HEK293 (cell line): ENCODE data around the gene TRAPPC3L.

Experiments used
- CTCF ChIA-PET: fragments of 350-600 bp; formaldehyde crosslinking; extraction: SDS; loops from one replicate; lab custom pipeline; 2021; ENCODE audit warnings: antibody characterized with exemption; lab: Yijun Ruan, JAX
- POLR2A ChIA-PET: fragments of 300-600 bp; formaldehyde crosslinking; extraction: SDS; loops from one replicate; lab custom pipeline; 2020; ENCODE audit warnings: antibody characterized with exemption, inconsistent platforms; lab: Yijun Ruan, JAX
- H3K27ac ChIP-seq: fragments of 200-500 bp; sonication (Bioruptor generic); 2 replicates; pipeline ENCODE4 v1.5.1; 2014; ENCODE audit warnings: low read depth, low read length, control low read depth, inconsistent platforms; ENCODE audit errors: extremely low read depth
- H3K36me3 ChIP-seq, 2 experiments: fragments of 200-500 bp in 1 of 2; sonication (Bioruptor generic) in 1 of 2; 1 replicate in 1 of 2; 2 replicates in 1 of 2; pipeline ENCODE4 v1.5.1; 2014 to 2017; ENCODE audit warnings: inconsistent platforms in 2 of 2, low read length in 2 of 2; ENCODE audit not compliant: control insufficient read depth in 2 of 2, insufficient read depth in 1 of 2
- H3K4me1 ChIP-seq: fragments of 200-500 bp; sonication (Bioruptor generic); 2 replicates; pipeline ENCODE4 v1.5.1; 2014; ENCODE audit warnings: mild to moderate bottlenecking, low read length, inconsistent platforms; ENCODE audit not compliant: control insufficient read depth, insufficient read depth
- H3K4me3 ChIP-seq: 2 replicates; pipeline ENCODE4 v1.5.1; 2011; ENCODE audit warnings: low read depth, mild to moderate bottlenecking, control low read depth, low read length, moderate library complexity
- H3K9me3 ChIP-seq: fragments of 200-500 bp; sonication (Bioruptor generic); 2 replicates; pipeline ENCODE4 v1.5.1; 2014; ENCODE audit warnings: low read depth, low read length, inconsistent platforms; ENCODE audit not compliant: control insufficient read depth, insufficient read depth
- EGR2 ChIP-seq: fragments of 450-650 bp; formaldehyde crosslinking; IDR thresholded peaks from 2 replicates; pipeline ENCODE4 v1.5.1; 2016; ENCODE audit warnings: low read depth, missing biosample characterization, missing genetic modification characterization
- GFI1B ChIP-seq: fragments of 450-650 bp; formaldehyde crosslinking; IDR thresholded peaks from 2 replicates; pipeline ENCODE4 v1.5.1; 2016; ENCODE audit warnings: missing biosample characterization, missing genetic modification characterization
- KLF8 ChIP-seq: fragments of 450-650 bp; formaldehyde crosslinking; IDR thresholded peaks from 2 replicates; pipeline ENCODE4 v1.5.1; 2016; ENCODE audit warnings: missing biosample characterization, missing genetic modification characterization
- MEIS1 ChIP-seq: sonication (generic); formaldehyde crosslinking; IDR thresholded peaks from 2 replicates; pipeline ENCODE4 v1.8.1; 2022; ENCODE audit warnings: missing genetic modification reagents, mild to moderate bottlenecking, borderline replicate concordance
- OSR2 ChIP-seq: fragments of 450-650 bp; formaldehyde crosslinking; IDR thresholded peaks from 2 replicates; pipeline ENCODE4 v1.5.1; 2016; ENCODE audit warnings: missing biosample characterization, missing genetic modification characterization
- ZNF157 ChIP-seq: fragments of 450-650 bp; formaldehyde crosslinking; IDR thresholded peaks from 2 replicates; pipeline ENCODE4 v1.5.1; 2016; ENCODE audit warnings: missing biosample characterization, missing genetic modification characterization
- ZNF174 ChIP-seq: fragments of 450-650 bp; formaldehyde crosslinking; IDR thresholded peaks from 2 replicates; pipeline ENCODE4 v1.5.0; 2017; ENCODE audit warnings: missing biosample characterization, mild to moderate bottlenecking, missing genetic modification characterization
- ZNF23 ChIP-seq: fragments of 450-650 bp; formaldehyde crosslinking; IDR thresholded peaks from 2 replicates; pipeline ENCODE4 v1.5.1; 2016; ENCODE audit warnings: missing biosample characterization, missing genetic modification characterization, borderline replicate concordance
- ZNF501 ChIP-seq: fragments of 450-650 bp; formaldehyde crosslinking; IDR thresholded peaks from 2 replicates; pipeline ENCODE4 v1.5.1; 2016; ENCODE audit warnings: missing biosample characterization, missing genetic modification characterization
- ZNF548 ChIP-seq: fragments of 450-650 bp; formaldehyde crosslinking; IDR thresholded peaks from 2 replicates; pipeline ENCODE4 v1.5.1; 2016; ENCODE audit warnings: missing biosample characterization, missing genetic modification characterization
- ZNF626 ChIP-seq: fragments of 450-650 bp; sonication (Bioruptor Pico); formaldehyde crosslinking; IDR thresholded peaks from 2 replicates; pipeline ENCODE4 v1.5.1; 2018; ENCODE audit warnings: missing biosample characterization, missing genetic modification characterization, inconsistent platforms
- ZNF670 ChIP-seq: fragments of 450-650 bp; formaldehyde crosslinking; IDR thresholded peaks from 2 replicates; pipeline ENCODE4 v1.5.1; 2016; ENCODE audit warnings: missing biosample characterization, missing genetic modification characterization, low read depth
- ZNF692 ChIP-seq: fragments of 450-650 bp; formaldehyde crosslinking; IDR thresholded peaks from 2 replicates; pipeline ENCODE4 v1.5.1; 2016; ENCODE audit warnings: missing biosample characterization, missing genetic modification characterization
- ZNF837 ChIP-seq: fragments of 450-650 bp; formaldehyde crosslinking; IDR thresholded peaks from 2 replicates; pipeline ENCODE4 v1.5.1; 2016; ENCODE audit warnings: missing biosample characterization, missing genetic modification characterization
- ZSCAN5A ChIP-seq: fragments of 450-650 bp; formaldehyde crosslinking; IDR thresholded peaks from 2 replicates; pipeline ENCODE4 v1.5.1; 2016; ENCODE audit warnings: missing biosample characterization, missing genetic modification characterization
- TF ChIP-seq, protein P1 (sequence below): fragments of 450-650 bp; formaldehyde crosslinking; IDR thresholded peaks from 2 replicates; pipeline ENCODE4 v1.5.1; 2017; ENCODE audit warnings: missing biosample characterization, missing genetic modification characterization
- TF ChIP-seq, protein P2 (sequence below): fragments of 450-650 bp; formaldehyde crosslinking; IDR thresholded peaks from 2 replicates; pipeline ENCODE4 v1.5.1; 2016; ENCODE audit warnings: missing biosample characterization, missing genetic modification characterization
- TF ChIP-seq, protein P3 (sequence below): fragments of 450-650 bp; formaldehyde crosslinking; IDR thresholded peaks from 2 replicates; pipeline ENCODE4 v1.5.1; 2016; ENCODE audit warnings: missing biosample characterization, missing genetic modification characterization
- TF ChIP-seq, protein P4 (sequence below): fragments of 450-650 bp; formaldehyde crosslinking; IDR thresholded peaks from 2 replicates; pipeline ENCODE4 v1.5.1; 2017; ENCODE audit warnings: missing biosample characterization, mild to moderate bottlenecking, missing genetic modification characterization, moderate library complexity
- TF ChIP-seq, protein P5 (sequence below): fragments of 450-650 bp; formaldehyde crosslinking; IDR thresholded peaks from 2 replicates; pipeline ENCODE4 v1.5.1; 2016; ENCODE audit warnings: missing biosample characterization, missing genetic modification characterization, borderline replicate concordance
- TF ChIP-seq, protein P6 (sequence below): fragments of 450-650 bp; formaldehyde crosslinking; IDR thresholded peaks from 2 replicates; pipeline ENCODE4 v1.5.1; 2016; ENCODE audit warnings: missing biosample characterization, missing genetic modification characterization

Gene TRAPPC3L

DNA sequence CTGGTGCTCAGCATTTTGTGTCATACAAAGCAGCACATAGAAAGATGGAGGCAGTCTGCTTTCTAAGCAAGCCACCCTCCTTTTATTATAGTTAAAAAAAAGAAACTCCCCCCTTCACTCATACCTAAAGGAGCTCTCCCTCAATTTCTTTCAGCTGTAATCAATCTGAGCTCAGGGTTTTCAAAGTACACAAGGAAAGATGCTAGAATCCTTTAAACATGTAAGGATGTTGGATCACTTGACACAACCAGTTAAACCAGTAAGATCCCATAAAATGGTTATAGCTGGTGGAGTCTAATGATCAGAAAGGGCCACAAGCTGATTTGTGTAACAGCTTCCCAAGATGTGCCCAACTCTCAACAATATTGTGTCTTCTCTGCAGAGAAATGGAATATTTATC, 8.0 kb upstream of the TRAPPC3L start, which contains the start of gene CALHM4 (continued):
- TF ChIP-seq ZSCAN5A (tag by site-specific recombination), result no peak
- TF ChIP-seq, protein P1, sequence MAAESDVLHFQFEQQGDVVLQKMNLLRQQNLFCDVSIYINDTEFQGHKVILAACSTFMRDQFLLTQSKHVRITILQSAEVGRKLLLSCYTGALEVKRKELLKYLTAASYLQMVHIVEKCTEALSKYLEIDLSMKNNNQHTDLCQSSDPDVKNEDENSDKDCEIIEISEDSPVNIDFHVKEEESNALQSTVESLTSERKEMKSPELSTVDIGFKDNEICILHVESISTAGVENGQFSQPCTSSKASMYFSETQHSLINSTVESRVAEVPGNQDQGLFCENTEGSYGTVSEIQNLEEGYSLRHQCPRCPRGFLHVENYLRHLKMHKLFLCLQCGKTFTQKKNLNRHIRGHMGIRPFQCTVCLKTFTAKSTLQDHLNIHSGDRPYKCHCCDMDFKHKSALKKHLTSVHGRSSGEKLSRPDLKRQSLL (tag by site-specific recombination), result no peak
- TF ChIP-seq, protein P2, sequence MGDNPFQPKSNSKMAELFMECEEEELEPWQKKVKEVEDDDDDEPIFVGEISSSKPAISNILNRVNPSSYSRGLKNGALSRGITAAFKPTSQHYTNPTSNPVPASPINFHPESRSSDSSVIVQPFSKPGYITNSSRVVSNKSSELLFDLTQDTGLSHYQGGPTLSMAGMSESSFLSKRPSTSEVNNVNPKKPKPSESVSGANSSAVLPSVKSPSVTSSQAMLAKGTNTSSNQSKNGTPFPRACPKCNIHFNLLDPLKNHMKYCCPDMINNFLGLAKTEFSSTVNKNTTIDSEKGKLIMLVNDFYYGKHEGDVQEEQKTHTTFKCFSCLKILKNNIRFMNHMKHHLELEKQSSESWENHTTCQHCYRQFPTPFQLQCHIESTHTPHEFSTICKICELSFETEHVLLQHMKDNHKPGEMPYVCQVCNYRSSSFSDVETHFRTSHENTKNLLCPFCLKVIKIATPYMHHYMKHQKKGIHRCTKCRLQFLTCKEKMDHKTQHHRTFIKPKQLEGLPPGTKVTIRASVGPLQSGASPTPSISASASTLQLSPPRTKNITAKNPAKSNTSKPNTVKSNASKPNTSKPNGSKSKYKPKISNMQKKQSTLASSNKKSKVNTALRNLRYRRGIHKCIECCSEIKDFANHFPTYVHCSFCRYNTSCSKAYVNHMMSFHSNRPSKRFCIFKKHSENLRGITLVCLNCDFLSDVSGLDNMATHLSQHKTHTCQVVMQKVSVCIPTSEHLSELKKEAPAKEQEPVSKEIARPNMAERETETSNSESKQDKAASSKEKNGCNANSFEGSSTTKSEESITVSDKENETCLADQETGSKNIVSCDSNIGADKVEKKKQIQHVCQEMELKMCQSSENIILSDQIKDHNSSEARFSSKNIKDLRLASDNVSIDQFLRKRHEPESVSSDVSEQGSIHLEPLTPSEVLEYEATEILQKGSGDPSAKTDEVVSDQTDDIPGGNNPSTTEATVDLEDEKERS, result no peak
- TF ChIP-seq EGR2 (tag by site-specific recombination), result no peak

GRCh38 chr6:116550796-116551195, 5.3 kb upstream of the TRAPPC3L start:
- POLR2A ChIA-PET, result no interaction called here
- no peak overlapping the region for H3K27ac ChIP-seq

More at GRCh38 chr6:116550796-116551195, 5.3 kb upstream of the TRAPPC3L start:
- TF ChIP-seq, protein P3, sequence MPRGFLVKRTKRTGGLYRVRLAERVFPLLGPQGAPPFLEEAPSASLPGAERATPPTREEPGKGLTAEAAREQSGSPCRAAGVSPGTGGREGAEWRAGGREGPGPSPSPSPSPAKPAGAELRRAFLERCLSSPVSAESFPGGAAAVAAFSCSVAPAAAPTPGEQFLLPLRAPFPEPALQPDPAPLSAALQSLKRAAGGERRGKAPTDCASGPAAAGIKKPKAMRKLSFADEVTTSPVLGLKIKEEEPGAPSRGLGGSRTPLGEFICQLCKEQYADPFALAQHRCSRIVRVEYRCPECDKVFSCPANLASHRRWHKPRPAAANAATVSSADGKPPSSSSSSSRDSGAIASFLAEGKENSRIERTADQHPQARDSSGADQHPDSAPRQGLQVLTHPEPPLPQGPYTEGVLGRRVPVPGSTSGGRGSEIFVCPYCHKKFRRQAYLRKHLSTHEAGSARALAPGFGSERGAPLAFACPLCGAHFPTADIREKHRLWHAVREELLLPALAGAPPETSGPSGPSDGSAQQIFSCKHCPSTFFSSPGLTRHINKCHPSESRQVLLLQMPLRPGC (tag by site-specific recombination), result no peak
- TF ChIP-seq, protein P4, sequence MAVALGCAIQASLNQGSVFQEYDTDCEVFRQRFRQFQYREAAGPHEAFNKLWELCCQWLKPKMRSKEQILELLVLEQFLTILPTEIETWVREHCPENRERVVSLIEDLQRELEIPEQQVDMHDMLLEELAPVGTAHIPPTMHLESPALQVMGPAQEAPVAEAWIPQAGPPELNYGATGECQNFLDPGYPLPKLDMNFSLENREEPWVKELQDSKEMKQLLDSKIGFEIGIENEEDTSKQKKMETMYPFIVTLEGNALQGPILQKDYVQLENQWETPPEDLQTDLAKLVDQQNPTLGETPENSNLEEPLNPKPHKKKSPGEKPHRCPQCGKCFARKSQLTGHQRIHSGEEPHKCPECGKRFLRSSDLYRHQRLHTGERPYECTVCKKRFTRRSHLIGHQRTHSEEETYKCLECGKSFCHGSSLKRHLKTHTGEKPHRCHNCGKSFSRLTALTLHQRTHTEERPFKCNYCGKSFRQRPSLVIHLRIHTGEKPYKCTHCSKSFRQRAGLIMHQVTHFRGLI (tag by site-specific recombination), result no peak
- TF ChIP-seq ZNF23 (tag by site-specific recombination) (no peak), ZNF626 (tag by site-specific recombination) (no peak), OSR2 (no peak), MEIS1 (CRISPR knock-in tag) (no peak), ZNF670 (tag by site-specific recombination) (no peak), ZNF692 (tag by site-specific recombination) (no peak), ZNF174 (no peak), ZNF157 (tag by site-specific recombination) (no peak), ZNF837 (tag by site-specific recombination) (no peak), GFI1B (tag by site-specific recombination) (no peak), ZNF501 (tag by site-specific recombination) (no peak), KLF8 (tag by site-specific recombination) (no peak), ZNF548 (tag by site-specific recombination) (no peak)
- TF ChIP-seq, protein P5, sequence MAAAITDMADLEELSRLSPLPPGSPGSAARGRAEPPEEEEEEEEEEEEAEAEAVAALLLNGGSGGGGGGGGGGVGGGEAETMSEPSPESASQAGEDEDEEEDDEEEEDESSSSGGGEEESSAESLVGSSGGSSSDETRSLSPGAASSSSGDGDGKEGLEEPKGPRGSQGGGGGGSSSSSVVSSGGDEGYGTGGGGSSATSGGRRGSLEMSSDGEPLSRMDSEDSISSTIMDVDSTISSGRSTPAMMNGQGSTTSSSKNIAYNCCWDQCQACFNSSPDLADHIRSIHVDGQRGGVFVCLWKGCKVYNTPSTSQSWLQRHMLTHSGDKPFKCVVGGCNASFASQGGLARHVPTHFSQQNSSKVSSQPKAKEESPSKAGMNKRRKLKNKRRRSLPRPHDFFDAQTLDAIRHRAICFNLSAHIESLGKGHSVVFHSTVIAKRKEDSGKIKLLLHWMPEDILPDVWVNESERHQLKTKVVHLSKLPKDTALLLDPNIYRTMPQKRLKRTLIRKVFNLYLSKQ (tag by site-specific recombination), result no peak
- TF ChIP-seq, protein P6, sequence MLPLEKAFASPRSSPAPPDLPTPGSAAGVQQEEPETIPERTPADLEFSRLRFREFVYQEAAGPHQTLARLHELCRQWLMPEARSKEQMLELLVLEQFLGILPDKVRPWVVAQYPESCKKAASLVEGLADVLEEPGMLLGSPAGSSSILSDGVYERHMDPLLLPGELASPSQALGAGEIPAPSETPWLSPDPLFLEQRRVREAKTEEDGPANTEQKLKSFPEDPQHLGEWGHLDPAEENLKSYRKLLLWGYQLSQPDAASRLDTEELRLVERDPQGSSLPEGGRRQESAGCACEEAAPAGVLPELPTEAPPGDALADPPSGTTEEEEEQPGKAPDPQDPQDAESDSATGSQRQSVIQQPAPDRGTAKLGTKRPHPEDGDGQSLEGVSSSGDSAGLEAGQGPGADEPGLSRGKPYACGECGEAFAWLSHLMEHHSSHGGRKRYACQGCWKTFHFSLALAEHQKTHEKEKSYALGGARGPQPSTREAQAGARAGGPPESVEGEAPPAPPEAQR (tag by site-specific recombination), result no peak
- Histone ChIP-seq H3K4me3 (no peak overlapping the region), H3K36me3 (no peaks in the 10 kb centered on the region), H3K9me3 (no peaks in the 10 kb centered on the region), H3K4me1 (no peaks in the 10 kb centered on the region)
- CTCF ChIA-PET, result interaction anchor here (0.6 to 1.9 kb wide), 3 partner anchors 10 to 16 kb away, joined by 3 to 10 read pairs (median 6); no protein-coding TSS in a partner anchor
